Hippocampal formation (tissue), 2 donors: ENCODE results near the gene SH3BP4.

Source experiments
- DNase-seq, 2 donors: peaks; one replicate each; lab custom pipeline; 2025; lab: John Stamatoyannopoulos, UW

The SH3BP4 gene

DNA sequence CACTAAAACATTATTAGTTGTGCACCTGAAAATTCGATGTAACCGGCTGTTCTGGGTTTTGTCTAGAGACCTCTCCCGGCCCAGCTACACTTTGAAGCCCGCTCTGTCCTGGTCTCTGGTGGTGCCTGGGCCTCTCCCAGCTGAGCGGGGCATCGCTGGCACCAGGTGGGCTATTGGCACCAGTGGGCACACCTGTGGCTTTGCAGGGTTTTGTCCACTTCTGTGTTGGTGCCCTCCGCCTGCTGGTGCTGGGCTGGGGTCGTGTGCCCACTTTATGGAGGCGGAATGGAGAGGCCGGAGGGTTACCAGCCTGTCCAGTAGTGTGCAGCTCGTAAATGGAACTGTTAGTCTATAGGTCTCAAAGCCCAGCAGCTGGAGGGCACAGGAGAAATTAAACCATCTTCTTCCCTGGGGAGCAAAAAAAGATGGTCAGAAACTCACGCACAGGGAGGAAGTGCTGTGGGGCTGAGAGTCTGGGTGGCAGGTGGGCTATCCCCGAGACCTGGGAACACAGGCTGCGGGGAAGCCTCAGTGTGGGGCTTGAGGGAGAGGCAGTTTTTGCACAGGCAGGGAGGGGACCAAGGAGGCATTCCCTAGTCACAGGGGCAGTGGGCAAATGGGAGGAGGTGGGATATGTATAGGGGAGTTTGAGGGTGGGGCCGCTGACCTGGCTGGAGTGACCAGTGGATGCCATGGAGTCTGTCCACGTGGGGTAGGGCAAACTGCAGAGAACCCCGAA lies 30.4 kb downstream of the SH3BP4 start:
- DNase-seq: no peak

DNA sequence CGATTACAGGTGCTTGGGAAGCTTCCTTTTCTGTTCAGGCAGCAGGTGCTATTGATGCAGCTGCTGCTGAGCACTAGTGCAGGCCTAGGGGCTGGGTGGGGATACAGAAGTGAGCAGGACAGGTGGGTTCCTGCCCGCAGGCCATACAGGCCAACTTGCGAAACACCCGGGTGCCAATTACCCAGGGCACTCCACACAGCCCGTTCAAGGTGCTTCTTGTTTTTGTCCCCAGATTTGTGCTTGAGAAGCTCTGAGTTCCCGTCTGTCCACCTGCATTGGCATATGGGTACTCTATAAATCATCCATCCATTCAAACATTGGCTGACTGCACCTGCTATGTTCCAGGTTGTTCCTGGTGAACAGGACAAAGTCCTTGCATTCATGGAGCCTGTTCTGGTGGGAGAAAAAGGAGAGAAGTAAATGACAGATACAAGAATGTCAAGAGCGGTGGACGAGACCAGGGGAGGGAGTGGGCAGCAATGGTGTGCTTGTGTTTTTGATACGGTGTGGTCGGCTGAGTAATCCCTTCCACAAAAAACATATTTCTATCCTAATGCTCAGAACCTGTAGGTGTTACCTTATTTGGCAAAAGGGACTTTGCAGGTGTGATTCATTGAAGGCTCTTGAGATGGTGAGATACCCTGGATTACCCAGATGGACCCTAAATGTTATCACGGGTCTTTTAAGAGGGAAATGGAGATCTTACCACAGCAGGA lies 31.4 kb downstream of the SH3BP4 start:
- DNase-seq: no peak

DNA sequence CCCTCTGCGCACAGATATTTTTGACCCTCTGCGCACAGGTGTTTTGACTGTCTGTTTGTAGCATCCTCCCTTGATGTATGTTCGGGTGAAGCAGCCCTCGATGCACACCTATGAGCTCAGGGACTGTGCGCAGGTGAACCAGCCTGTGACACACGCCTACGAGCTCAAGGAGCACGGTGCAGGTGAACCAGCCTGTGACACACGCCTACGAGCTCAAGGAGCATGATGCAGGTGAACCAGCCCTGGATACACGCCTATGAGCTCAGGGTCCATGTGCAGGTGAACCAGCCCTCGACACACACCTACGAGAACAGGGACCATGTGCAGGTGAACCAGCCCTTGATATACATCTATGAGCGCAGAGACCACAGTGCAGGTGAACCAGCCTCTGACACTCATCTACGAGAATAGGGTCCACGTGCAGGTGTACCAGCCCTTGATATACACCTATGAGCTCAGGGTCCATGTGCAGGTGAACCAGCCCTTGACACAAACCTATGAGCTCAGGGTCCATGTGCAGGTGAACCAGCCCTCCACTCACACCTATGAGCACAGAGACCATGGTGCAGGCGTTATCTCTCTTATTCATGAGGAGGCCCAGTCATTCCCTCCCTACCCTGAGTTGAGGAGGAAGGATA lies 33.9 kb downstream of the SH3BP4 start:
- no peak for DNase-seq

DNA sequence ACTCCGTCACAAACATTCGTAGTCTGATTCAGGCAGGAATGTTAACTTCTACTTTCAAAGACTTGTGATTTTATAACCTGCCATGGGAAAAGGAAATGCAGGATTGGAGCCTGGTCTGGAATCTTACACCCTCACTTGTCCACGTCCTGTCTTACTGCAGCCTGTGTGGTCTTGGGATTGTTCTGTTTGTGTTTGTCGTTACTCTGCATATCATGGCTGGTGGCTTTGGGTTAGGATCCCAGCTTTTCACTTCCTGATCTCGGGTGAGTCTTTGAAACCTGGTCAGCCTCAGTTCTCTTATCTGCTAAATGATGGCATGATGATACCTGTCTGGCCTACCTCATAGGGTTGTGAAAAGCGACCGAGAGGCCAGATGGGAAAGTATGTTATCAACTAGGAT lies 34.6 kb downstream of the SH3BP4 start:
- DNase-seq: no peak

DNA sequence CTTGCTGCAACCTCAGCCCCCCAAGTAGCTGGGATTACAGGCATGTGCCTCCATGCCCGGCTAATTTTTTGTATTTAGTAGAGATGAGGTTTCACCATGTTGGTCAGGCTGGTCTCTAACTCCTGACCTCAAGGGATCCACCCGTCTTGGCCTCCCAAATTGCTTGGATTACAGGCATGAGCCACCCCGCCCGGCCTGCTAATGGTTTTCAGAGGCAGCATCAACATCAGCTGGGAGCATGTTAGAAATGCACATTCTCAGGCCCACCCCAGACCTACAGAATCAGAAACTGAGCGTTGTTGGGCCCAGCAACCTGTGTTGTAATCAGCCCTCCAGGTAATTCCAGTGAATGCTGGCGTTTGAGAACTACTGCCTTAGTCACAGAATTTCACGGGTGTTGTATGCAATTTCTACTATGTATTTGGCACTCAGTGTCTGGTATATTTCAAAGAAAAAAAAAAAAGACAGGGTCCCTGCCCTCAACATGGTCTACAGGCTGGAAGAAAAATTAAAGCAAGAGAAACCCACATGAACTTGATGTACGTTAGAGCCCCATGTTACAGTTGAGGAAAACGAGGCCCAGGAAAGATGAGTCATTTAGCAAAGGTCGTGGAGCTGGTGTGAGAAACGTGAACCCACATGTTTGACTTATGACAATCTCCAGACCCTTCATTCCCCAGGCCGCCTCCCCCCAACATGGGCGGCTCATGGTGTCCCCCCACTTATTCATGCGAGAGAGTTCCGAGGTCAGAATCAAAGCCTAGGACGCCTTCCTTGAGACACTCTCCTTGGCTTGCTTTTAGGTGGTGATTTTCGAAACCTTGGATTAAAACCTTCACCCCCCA lies 35.3 kb downstream of the SH3BP4 start:
- no peak for DNase-seq

DNA sequence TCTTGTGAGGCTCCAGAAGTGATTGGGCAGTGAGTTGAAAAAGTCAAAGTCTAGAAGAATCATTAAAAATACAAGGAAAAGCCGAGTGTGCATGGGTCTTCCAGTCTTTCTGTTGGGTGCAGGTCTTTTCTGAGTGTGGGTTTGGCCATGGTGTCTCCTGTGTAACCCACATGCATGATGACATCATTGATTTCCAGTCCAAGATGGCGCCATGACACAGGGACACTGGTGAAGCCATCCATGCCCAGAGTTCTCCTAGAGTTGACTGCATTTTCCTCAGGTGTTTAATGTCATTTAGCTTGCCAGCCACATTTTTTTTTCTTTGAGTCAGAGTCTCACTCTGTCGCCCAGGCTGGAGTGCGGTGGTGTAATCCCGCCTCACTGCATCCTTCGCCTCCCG lies 35.9 kb downstream of the SH3BP4 start:
- no peak for DNase-seq

DNA sequence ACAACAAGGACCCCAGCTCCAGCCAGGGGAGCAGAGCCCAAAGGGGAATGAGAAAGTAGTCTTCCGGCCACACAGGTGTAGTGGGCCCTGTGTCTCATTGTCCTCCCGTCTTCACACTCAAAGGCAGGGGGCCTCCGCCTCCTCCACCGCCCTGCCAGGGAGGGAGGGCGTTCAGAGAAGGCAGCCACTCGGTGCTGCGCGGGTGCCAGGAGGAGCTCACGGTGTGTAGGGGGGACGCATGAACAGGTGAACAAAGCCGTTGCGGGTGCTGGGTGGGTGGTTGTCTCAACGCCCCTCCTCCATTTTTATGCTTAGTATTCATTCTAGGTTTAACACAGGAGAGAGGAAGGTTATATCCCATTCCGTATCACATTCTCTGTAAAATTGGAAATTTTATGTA lies 36.7 kb downstream of the SH3BP4 start:
- DNase-seq: no peak

DNA sequence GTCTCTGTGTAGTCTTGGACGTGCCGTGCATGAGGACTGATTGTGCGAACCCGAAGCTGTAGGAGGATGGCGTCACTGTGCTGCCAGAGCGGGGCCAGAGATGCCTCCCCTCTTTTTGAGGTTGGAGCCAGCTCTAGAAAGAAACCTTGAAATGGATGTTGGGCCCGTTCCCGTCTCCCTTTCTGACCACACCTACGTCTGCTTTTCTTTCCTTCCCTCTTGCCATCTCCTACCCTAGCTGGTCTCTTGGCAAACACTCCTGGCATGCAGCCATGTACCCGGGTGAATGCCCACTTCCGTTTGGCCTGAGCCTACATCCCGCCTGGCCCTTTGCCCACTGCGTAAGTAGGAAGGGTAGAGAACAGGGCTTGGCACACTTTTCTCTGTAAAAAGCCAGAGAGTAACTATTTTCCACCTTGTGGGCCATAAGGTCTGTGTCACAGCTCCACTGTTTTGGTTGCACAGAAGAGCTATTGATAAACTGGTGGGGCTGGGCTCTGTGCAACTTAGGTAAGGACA lies 37.4 kb downstream of the SH3BP4 start:
- DNase-seq: peak; percentile 49 to 60

DNA sequence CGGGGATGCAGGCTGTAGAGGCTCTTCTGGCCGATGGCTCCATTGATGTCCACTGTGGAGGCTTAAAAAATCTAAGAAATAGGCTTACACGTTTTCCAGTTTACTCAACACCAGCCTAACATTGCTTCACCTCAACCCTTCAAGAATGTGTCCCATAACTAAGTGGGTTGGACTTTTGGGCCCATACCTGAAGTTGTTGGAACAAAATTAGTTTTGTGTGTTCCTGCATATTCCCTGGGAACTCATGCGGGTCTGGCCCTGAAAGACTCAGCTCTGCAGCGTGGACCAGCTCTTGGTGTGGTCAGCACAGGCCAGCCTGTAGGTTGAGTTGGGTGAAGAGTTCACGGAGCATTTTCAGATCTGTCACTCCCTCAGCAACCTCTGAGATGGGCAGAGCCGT lies 38.5 kb downstream of the SH3BP4 start:
- DNase-seq: no peak

DNA sequence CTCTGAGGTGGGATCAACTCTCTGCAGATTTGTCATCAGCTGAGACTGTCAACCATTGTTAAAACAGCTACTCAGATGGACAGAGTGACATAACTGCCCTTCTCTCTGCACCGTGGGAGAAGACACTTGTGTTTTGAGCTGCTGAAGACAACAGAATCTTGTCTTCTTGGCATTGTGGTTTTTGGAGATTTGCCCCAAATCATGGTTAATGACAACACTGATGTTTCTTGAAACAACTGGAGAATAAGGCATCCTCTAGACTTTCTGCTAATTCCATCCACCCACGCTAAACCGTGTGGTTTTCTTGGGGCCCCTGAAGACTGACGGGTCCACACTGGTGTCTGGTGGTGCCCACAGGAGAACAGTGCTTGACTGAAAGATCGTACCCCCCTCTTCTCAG lies 39.5 kb downstream of the SH3BP4 start:
- no peak for DNase-seq

DNA sequence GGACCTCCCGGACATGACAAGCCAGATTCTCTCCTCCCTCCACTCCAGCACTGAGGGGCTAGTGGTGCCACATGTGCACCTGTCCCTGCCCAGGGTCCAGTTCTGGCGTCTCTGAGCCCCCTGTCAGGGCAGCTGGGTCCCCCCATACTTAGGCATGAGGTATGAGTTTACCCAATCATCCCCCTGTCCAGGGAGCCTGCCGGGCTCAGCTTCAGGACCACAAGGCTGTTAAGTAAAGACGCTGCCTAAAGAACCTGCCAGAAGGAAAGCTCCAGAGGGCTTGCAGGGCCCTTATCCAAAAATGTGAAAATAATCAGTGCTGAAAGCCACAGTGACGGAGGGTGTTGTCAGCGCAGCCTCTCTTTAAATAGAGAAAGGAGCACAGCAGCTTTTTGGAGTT lies 40.0 kb downstream of the SH3BP4 start:
- no peak for DNase-seq

DNA sequence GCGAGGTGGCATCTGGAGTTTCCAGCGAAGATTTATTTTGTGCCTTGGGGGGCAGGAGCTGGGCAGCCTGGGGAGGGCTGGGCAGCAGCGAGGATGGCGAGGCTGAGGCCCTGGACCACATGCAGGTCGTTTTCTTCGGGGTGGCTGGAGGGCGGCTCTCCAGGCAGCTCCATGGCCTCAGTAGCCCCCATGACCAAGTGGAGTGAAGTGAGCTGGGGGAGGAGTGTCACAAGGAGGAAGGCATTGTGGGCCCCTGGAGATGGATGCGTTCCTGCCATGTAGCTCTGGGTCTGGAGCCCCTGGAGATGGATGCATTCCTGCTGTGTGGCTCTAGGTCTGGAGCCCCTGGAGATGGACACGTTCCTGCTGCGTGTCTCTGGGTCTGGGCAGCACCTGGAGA lies 40.4 kb downstream of the SH3BP4 start:
- DNase-seq: no peak

DNA sequence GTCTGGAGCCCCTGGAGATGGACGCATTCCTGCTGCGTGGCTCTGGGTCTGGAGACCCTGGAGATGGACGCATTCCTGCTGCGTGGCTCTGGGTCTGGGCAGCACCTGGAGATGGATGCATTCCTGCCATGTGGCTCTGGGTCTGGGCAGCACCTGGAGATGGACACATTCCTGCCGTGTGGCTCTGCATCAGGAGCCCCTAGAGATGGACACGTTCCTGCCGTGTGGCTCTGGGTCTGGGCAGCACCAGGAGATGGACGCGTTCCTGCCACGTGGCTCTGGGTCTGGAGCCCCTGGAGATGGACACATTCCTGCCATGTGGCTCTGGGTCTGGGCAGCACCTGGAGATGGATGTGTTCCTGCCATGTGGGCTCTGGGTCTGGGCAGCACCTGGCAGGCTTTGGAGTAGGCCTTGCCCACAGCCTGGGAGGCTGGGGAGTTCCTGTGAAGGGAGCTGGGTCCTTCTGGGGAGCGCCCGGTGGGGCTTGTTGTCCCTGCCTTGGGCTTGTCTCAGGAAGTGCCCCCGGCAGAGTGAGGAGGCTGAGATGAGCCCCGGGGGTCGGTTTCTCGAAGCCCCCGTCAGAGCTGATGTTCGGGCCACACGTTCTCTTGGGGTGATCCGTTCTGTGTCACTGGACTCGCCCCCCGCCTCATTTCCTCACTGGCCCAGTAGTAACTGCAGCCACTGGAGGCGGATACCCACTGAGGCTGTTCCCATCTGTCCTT lies 41.0 kb downstream of the SH3BP4 start:
- no peak for DNase-seq

DNA sequence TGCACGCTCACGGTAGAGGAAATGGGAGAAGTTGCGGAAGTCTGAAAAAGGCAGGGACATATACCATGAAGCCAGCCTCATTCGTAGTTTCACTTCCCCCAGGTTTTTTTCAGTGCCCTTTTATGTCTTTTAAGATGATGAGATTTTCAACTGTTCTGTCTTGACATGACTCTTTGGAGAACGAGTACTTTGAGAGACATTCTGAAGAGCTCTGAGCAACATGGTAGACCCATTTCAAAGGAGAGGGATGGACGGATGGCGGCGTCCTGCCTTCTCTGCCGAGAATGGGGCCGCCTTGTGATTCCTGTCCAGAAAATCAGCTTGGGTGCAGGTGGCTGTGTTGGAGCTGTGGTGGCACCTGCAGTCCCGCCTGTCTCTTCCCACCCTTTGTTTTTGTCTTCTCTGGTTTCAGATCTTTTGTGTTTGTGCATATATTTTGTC lies 41.7 kb downstream of the SH3BP4 start:
- DNase-seq: peak in 1 of 2 donors; percentile 26

DNA sequence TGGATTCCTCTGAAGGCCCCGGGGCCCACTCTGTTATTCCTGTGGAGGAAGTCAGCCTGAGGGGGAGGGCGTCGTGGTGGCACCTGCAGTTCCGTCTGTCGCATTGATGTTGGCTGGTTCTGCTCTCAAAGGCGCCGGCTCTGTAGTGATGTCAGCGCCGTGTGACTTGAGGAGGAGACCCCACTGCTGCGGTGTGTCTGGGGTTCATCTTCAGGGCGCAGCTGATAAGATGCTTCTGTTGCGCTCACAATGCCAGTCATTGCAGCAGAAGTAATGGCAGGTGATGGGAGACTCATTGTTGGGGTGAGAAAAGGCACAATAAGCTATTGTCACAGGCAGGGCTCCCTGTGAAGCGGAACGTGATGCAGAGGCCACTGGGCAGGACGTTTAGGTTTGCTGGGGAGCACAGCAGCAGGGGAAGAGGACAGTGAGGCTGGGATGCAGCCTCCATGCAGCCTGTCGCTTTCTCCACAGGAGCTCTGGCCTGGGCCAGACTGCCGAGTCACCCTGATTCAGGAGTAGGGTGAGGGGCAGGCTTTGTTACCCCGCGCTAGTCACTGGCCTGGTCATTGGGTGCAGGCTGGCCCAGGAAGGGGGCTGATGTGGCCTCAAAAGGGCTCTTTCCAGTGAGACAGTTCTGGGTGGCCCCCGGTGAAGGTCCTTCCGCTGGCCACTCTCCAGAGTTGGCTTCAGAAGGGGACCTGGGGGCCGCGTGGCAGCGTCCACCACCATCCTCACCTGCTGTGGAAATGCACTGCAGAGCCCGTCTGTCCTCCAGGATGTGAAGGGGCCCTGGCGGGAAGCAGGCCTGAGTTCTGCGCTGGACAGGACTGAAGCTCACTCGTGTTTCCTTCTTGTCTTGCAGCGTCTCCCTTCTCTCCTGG lies 42.9 kb downstream of the SH3BP4 start:
- DNase-seq: no peak

DNA sequence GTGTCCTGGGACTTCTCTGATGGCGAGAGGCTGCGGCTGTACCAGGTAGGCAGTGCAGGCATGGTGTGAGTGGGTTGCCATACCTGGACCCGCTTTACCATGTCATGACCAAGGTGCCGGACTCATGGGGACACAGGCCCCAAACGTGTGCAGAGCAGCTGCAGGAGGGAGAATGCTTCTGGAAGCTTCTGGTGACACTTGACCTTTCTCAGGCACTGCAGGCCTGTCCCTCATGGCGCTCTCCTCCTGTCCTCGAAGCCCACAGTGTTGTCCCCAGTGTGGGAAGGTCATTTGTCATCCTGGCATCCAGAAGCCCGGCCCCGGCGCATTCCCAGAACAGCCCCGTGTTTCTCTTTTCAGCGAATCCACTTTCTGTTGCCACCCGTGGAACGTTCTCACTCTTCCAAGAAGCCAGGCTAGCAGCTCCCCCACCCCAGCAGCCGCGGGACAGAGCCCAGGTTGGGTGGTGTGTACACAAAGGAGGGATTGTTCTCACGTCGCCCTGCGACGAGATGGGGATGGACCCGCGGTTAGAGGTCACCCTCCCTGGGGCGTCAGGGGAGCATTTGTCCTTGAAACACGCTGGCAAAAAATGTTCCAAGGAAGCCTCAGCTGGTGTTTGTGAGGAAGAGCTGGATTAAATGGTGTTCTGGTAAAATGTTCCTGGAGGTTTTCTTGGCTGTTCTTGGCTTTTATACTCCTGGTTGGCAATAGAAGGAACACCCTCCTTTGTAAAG lies 43.7 kb downstream of the SH3BP4 start:
- DNase-seq: no peak

DNA sequence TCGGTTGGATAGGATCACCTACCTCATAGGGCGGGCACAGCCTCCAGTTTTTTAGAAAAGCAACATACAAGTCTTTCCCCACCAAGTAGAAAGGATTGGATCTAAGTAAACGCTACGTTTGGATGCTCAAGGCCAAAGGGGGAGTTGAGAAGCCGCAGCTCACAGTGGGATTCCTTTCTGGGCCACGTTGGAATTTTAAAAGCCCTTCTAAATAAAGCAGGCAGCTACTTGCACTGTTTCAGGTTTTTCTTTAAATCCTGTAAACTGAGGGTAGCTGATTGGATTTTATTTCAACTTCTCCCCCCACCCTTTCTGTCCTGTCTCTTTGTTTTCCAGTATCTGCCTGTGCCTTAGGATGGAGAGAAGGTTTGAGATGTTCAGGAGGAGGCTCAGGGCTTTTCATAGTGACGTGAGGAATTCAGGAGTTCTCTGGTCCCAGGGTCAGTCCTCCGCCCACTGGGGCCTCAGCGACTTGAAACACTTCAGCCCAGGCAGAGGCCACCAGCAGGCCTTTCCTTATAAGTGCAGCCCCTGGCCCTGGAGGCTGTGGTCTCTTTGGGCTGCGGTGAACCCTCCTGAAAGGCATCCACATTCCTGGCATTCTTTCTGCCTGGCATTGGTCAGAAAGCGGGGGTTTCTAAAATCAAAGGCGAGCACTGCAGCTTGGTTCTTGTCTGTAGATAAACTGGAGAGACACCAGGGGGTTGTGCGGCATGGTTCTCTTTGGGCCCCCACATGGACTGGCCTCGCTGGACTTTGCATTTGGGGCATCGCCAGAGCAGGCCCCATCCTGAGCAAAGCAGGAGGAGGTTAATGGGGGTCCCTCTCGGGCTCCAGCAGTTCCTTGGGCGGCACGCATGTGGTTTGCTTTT lies 44.5 kb downstream of the SH3BP4 start:
- no peak for DNase-seq

DNA sequence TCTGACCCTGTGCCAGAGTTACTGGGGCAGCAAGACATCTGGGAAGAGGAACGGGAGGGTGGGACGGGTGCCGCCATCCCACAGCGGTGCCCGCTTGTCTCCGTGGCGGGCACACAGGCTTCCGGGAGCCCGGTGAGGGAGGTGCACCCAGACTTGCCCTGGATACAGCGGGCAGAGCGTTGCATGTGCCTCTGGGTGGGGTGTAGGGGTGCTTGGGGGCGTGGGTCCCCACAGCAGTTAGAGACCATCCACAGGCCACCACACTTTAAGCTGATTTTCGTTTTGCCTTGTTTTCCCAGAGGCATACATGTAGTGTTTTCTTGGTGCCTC lies 45.1 kb downstream of the SH3BP4 start:
- no peak for DNase-seq

DNA sequence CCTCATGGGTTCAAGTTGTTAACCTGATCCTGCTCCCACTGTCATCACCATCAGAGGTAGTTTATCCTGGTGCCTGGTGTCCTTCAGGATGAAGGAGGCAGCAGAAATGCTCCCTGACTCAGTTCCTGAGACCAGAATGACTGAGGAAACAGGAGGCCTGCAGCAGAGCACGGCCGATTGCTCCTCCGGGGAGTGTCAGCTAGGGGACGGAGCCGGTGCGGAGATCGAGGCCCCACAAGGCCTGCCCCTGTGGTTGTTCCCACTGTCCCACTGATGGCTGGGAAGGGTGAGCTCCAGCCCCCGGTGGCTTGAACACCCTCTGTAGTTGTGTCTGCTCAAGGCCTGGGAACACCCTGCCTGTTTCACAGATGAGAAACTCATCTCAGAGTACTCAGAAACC lies 45.6 kb downstream of the SH3BP4 start:
- DNase-seq: no peak
